MM.1S (cell line): ENCODE measurements around the gene PDGFA.

Experiments used
- DNase-seq: peaks from one replicate; pipeline ENCODE4 v3.0.0-alpha.2; 2015
- H2AFZ ChIP-seq: fragments of 300-600 bp; sonication (generic); 2 replicates; pipeline ENCODE4 v1.6.0; 2016; ENCODE audit warnings: antibody characterized with exemption, low read length
- H3F3A ChIP-seq: fragments of 300-600 bp; sonication (generic); 2 replicates; pipeline ENCODE4 v1.6.1; 2016; ENCODE audit warnings: mild to moderate bottlenecking, antibody characterized with exemption, low read length, moderate library complexity, mixed read lengths; ENCODE audit not compliant: insufficient read depth
- H3K27ac ChIP-seq: fragments of 300-600 bp; sonication (generic); 2 replicates; pipeline ENCODE4 v1.5.1; 2016; ENCODE audit warnings: mild to moderate bottlenecking, low read length
- H3K27me3 ChIP-seq: fragments of 300-600 bp; sonication (generic); replicated peaks from 2 replicates; pipeline ENCODE4 v1.6.0; 2016; ENCODE audit warnings: low read length; ENCODE audit not compliant: insufficient read depth
- H3K36me3 ChIP-seq: fragments of 300-600 bp; sonication (generic); replicated peaks from 2 replicates; pipeline ENCODE4 v1.6.1; 2016; ENCODE audit warnings: mild to moderate bottlenecking, low read length, mixed read lengths; ENCODE audit not compliant: insufficient read depth
- H3K4me1 ChIP-seq: fragments of 300-600 bp; sonication (generic); 2 replicates; pipeline ENCODE4 v1.6.1; 2016; ENCODE audit warnings: low read length, mixed read lengths
- H3K4me2 ChIP-seq: fragments of 300-600 bp; sonication (generic); 2 replicates; pipeline ENCODE4 v1.6.0; 2016; ENCODE audit warnings: low read depth, low read length
- H3K4me3 ChIP-seq: fragments of 300-600 bp; sonication (generic); 2 replicates; pipeline ENCODE4 v1.5.1; 2016; ENCODE audit warnings: low read length, mixed read lengths
- H3K79me2 ChIP-seq: fragments of 300-600 bp; sonication (generic); 2 replicates; pipeline ENCODE4 v1.6.1; 2016; ENCODE audit warnings: mixed run types, low read length, mixed read lengths
- H3K9ac ChIP-seq: fragments of 300-600 bp; sonication (generic); 2 replicates; pipeline ENCODE4 v1.6.1; 2016; ENCODE audit warnings: low read length, mixed read lengths
- H3K9me2 ChIP-seq: fragments of 300-600 bp; sonication (generic); replicated peaks from 2 replicates; pipeline ENCODE4 v1.6.1; 2016; ENCODE audit warnings: mild to moderate bottlenecking, low read length, mixed read lengths; ENCODE audit not compliant: insufficient read depth
- H3K9me3 ChIP-seq: fragments of 300-600 bp; sonication (generic); replicated peaks from 2 replicates; pipeline ENCODE4 v1.6.1; 2016; ENCODE audit warnings: mild to moderate bottlenecking, low read length, mixed read lengths; ENCODE audit not compliant: insufficient read depth
- H4K20me1 ChIP-seq: fragments of 300-600 bp; sonication (generic); 2 replicates; pipeline ENCODE4 v1.6.1; 2016; ENCODE audit warnings: mild to moderate bottlenecking, low read length, moderate library complexity, mixed read lengths; ENCODE audit not compliant: insufficient read depth
- CTCF ChIP-seq: fragments of 300-600 bp; sonication (generic); IDR thresholded peaks from 2 replicates; pipeline ENCODE4 v1.5.1; 2016; ENCODE audit warnings: antibody characterized with exemption, low read length, mixed read lengths
- EZH2 ChIP-seq: fragments of 300-600 bp; sonication (generic); optimal IDR thresholded peaks from 2 replicates; pipeline ENCODE3; 2017; ENCODE audit warnings: low read depth, mild to moderate bottlenecking, antibody characterized with exemption, low read length, mixed read lengths
- EZH2phosphoT487 ChIP-seq: fragments of 300-600 bp; sonication (generic); IDR thresholded peaks from 2 replicates; pipeline ENCODE4 v1.6.1; 2018; ENCODE audit warnings: antibody characterized with exemption, low read length

The PDGFA gene

DNA sequence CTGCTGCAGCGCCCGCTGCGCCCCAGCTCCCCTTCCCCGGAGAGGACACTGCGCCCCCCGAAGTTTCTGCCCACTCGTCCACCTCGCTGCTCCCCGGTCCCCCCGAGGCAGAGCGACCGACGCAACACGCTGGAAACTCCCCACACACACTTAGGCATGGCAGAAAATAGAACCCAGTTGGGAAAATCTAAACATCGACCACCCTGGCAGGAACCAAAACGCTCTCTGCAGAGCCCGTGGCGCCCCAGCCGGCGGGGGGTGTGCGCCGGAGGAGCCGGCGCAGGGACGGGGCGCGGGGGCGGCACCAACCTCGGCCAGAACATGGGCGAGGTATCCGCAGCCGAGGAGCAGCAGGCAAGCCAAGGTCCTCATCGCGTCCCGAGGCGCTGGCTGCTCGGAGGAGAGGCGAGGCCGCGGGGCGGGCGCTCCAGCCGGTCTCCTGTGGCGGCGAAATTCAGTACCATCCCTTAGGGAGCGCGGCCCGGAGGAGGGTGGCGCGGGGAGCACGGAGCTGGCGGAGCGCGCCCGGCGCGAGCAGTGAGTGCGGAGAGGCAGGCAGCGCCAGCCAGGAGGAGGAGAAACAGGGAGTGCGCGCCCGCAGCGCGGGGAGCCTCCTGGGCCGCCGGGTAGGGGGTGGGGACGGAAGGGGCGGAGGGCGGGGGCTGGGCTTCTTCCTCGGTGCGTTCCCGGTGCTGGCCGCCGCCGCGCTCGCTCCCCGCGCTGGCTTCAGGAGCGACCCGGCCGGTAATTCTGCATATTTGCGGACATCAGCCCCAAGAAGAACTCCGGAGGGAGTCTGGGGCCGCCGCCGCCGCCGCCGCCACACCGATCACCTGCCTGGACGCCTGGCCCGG lies 789 bp downstream of the PDGFA start:
- Histone ChIP-seq H4K20me1 (no peaks in the 10 kb centered on the region), H3K9me2 (no peaks in the 10 kb centered on the region), H3K79me2 (no peaks in the 10 kb centered on the region), H3K36me3 (no peaks in the 10 kb centered on the region), H3K4me1 (no peaks in the 10 kb centered on the region), H3K4me2 (no peak overlapping the region), H3K4me3 (no peak overlapping the region), H3K9me3 (no peaks in the 10 kb centered on the region), H3F3A (no peaks in the 10 kb centered on the region), H2AFZ (no peak overlapping the region), H3K27ac (no peak overlapping the region), H3K9ac (no peak overlapping the region), H3K27me3 (no peaks in the 10 kb centered on the region)
- no peak for TF ChIP-seq EZH2
- TF ChIP-seq EZH2phosphoT487 = no peak
- no peak for TF ChIP-seq CTCF
- DNase-seq = no peak

DNA sequence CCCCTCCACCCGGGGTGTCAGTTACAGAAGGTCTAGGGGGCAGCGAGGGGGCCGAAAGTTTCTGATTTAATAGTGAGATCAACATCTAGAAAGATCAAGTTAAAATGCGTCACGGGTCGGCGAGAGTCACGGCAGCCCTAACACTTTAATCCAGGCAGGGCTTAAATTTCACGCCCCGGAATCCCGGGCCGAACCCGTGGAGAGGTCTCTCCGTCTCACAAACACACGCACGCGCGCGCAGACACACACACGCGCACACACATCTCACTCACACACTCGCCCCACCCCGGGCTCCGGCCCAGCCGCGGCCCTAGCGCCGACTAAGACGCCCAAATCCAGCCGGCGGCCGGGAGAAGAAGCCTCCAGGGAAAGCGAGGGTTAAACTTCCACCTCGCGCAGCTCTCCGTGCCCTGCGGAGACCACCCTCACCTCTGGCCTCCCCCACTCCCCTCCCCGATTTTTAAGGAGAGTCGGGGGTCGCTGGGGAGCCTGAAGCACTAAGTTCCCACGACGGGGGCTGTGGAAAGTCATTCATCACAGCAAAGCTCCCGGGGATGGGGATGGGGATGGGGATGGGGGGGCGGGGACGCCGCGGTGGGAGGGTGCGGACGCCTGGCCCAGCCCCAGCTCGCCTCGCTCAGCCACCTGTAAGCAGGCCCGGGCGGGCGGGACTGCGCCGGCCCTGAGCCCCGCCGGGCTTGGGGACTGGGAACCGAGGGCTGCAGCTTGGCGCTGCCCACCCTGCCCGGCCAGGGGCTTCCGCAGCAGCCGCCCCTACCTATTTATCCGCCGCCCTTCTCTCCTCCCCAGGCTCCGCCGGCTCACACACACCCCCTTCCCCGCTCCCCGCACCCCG lies 1.6 kb downstream of the PDGFA start:
- Histone ChIP-seq H3K36me3 (no peaks in the 10 kb centered on the region), H3K4me2 (no peak overlapping the region), H2AFZ (no peak overlapping the region), H3K27me3 (no peaks in the 10 kb centered on the region), H3K9ac (no peak overlapping the region), H3K27ac (no peak overlapping the region), H3K9me2 (no peaks in the 10 kb centered on the region), H3K4me3 (no peak overlapping the region), H3K79me2 (no peaks in the 10 kb centered on the region), H3K9me3 (no peaks in the 10 kb centered on the region), H3F3A (no peaks in the 10 kb centered on the region), H4K20me1 (no peaks in the 10 kb centered on the region), H3K4me1 (no peaks in the 10 kb centered on the region)
- no peak for DNase-seq
- TF ChIP-seq EZH2 (no peak), CTCF (no peak), EZH2phosphoT487 (no peak)

GRCh38 chr7:516606-517456 lies 2.8 kb downstream of the PDGFA start:
- no peak overlapping the region for H3K4me3 ChIP-seq
- no peaks in the 10 kb centered on the region for H3K79me2 ChIP-seq
- H3K27me3 ChIP-seq = no peaks in the 10 kb centered on the region
- no peak for DNase-seq
- H3K9me2 ChIP-seq = no peaks in the 10 kb centered on the region
- H3K36me3 ChIP-seq = no peaks in the 10 kb centered on the region
- H4K20me1 ChIP-seq = no peaks in the 10 kb centered on the region
- no peak overlapping the region for H2AFZ ChIP-seq
- no peak overlapping the region for H3K9ac ChIP-seq
- TF ChIP-seq EZH2phosphoT487 (no peak), CTCF (no peak), EZH2 (no peak)
- no peaks in the 10 kb centered on the region for H3K4me1 ChIP-seq
- H3F3A ChIP-seq = no peaks in the 10 kb centered on the region
- H3K9me3 ChIP-seq = no peaks in the 10 kb centered on the region
- H3K4me2 ChIP-seq = no peak overlapping the region
- H3K27ac ChIP-seq = no peak overlapping the region
